ENCODE results near the gene KCND2. TPM values are rescaled to one million over a fixed set of nuclear protein-coding genes. Genes with fewer than 3 reads are reported as not detected.

Gene KCND2
- total and polyA plus RNA-seq, 11 donors, result 0.04 to 0.41 (median 0.16) TPM; not detected in 4

DNA sequence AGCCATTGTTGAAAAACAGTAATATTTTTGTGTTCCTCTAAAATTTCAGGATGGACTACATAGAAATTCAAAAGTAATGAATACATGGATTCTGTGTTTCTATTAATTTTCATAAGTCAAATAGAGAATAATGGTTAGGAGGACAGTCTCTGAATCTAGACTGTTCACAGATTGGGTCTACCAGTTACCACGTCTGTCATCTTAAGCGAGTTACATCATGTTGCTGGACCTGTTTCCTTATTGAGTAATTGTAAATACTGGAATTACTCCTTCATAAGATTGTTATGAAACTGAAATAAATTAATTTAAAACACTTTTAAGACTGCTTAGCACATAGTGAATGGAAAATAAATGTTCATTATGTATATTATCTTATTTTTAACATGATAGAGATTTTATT lies 172.3 kb downstream of the KCND2 start:
- no peaks in the 10 kb centered on the region for H3K27me3 ChIP-seq
- H3K27ac ChIP-seq, result no peak overlapping the region
- intact Hi-C loops (cut with DNase I), result no loop called here
- no peaks in the 10 kb centered on the region for H3K4me1 ChIP-seq
- no peak for TF ChIP-seq POLR2A (IDR thresholded peaks at IDR 0.05)
- TF ChIP-seq CTCF (IDR thresholded peaks at IDR 0.05), result no peak
- no peak for ATAC-seq
- WGBS, 4 donors, result 74 to 84% (median 78%) methylated on average over 2 of the region's 2 CpGs
- H3K4me3 ChIP-seq, result no peak overlapping the region
- no peaks in the 10 kb centered on the region for H3K9me3 ChIP-seq
- DNase-seq, result no peak
- no peaks in the 10 kb centered on the region for H3K36me3 ChIP-seq

DNA sequence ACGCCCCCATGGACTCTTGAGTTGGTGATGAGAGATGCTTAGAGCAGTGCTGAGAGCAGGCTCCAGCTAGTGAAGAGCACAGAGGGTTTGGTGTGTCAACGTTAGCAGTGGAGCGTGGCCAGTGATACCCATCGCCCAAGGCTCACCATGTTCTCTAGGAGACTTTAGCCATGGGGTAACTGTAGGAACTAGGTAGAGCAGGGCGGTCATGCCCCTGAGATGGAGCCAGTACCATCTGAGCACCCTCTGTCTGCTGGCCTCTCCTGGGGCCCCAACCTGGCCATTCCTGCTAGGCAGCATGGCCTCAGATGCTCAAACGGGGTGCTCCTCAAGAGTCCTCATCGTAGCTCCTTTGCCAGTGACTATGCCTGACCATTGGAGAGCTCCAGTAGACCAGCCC lies 179.7 kb downstream of the KCND2 start:
- no peaks in the 10 kb centered on the region for H3K27me3 ChIP-seq
- H3K4me1 ChIP-seq, result no peaks in the 10 kb centered on the region
- H3K4me3 ChIP-seq, result no peak overlapping the region
- DNase-seq, result no peak
- no peak for TF ChIP-seq CTCF (IDR thresholded peaks at IDR 0.05)
- no peak for TF ChIP-seq POLR2A (IDR thresholded peaks at IDR 0.05)
- intact Hi-C loops (cut with DNase I), result no loop called here
- 63 to 88% (median 79%) methylated on average over 7 of the region's 7 CpGs for WGBS, 4 donors
- H3K36me3 ChIP-seq, result no peaks in the 10 kb centered on the region
- ATAC-seq, result no peak
- H3K27ac ChIP-seq, result no peak overlapping the region
- peaks cover 0 to 27% (median 6%) of the 10 kb centered on the region in 12 donors for H3K9me3 ChIP-seq

- H3K27ac ChIP-seq, result no peak overlapping the region
- TF ChIP-seq CTCF (IDR thresholded peaks at IDR 0.05) (no peak), POLR2A (IDR thresholded peaks at IDR 0.05) (no peak)
- 50 to 63% (median 58%) methylated on average over 1 of the region's 1 CpG for WGBS, 4 donors
- H3K4me3 ChIP-seq, result no peak overlapping the region
- H3K27me3 ChIP-seq, result no peaks in the 10 kb centered on the region
- DNase-seq, result no peak
- H3K36me3 ChIP-seq, result no peaks in the 10 kb centered on the region
- no peaks in the 10 kb centered on the region for H3K4me1 ChIP-seq
- intact Hi-C loops (cut with DNase I), result no loop called here
- H3K9me3 ChIP-seq, result peaks cover 0 to 27% (median 6%) of the 10 kb centered on the region in 12 donors
- no peak for ATAC-seq
These were observed 183.7 kb downstream of the KCND2 start for GRCh38 chr7:120456699-120457098.

- DNase-seq (no peak), ATAC-seq (no peak)
- H3K27ac ChIP-seq, result no peak overlapping the region
- no peaks in the 10 kb centered on the region for H3K4me1 ChIP-seq
- 41 to 55% (median 48%) methylated on average over 2 of the region's 2 CpGs for WGBS, 4 donors
- H3K4me3 ChIP-seq, result no peak overlapping the region
- peaks cover 0 to 13% (median 4%) of the 10 kb centered on the region in 12 donors for H3K9me3 ChIP-seq
- no peaks in the 10 kb centered on the region for H3K36me3 ChIP-seq
- intact Hi-C loops (cut with DNase I), result no loop called here
- TF ChIP-seq CTCF (IDR thresholded peaks at IDR 0.05), result no peak
- H3K27me3 ChIP-seq, result no peaks in the 10 kb centered on the region
These were observed 188.0 kb downstream of the KCND2 start for GRCh38 chr7:120460949-120461348.
